Raji (cell line): ENCODE data around the gene PTCD3.

ENCODE experiments used
- POLR2A ChIP-seq: IDR thresholded peaks from 2 replicates; pipeline ENCODE4 v1.6.1; 2011; ENCODE audit warnings: low read depth, low read length, control low read depth; ENCODE audit not compliant: insufficient read depth

Gene PTCD3

DNA sequence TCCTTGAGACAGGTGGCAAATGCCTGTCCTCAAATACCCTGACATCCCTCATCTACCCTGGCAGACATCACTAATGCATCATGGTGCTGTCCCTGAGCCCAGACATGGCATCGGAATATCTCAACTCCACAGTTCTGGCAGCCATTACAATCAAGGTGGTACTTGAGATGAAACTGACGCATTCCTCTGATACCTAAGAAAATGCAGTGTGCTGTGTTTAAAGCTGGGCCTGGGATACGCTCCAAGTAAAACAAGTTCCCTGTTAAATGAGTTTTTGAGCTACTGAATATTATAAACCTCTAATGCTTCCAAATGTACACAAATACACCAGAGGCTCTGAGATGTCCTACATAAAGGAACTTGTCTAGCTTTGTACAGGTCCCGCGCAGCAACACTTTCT lies 30.1 kb upstream of the PTCD3 start:
- TF ChIP-seq POLR2A, result no peak

DNA sequence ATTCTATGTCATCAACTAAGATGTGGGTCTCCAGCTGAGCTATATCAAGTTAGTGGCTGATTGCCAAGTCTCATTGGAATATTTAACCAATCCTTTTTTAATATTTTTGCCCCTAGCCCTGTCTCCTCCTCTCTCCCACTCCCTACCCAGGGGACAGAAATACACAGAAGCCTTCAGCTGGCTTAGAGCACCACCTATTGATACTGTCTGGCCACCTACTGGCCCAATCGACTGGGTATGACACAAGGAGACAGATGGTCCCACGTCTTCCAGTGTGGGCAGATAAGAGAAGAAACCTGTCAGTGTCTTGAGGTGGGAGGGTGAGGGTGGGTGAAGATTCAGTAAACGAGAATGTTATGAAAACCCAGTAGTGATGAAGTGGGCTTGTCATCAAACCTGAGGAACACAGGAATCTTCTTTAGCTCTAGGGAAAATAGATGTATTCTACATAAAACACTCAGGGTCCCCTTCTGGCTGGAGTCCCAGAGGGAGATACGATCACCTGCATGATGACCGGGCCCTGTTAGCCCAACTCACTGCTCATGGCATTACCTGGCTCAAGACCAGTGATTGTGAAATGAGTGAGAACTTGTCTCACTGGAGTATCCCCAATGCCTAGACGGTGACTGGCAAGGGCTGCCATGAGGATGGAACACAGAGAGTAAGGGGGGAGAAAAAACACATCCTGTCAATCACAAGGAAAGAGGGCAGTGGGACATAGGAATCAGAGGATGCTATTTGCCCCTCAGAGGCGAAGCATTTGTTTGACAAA lies 27.1 kb upstream of the PTCD3 start:
- no peak for TF ChIP-seq POLR2A

DNA sequence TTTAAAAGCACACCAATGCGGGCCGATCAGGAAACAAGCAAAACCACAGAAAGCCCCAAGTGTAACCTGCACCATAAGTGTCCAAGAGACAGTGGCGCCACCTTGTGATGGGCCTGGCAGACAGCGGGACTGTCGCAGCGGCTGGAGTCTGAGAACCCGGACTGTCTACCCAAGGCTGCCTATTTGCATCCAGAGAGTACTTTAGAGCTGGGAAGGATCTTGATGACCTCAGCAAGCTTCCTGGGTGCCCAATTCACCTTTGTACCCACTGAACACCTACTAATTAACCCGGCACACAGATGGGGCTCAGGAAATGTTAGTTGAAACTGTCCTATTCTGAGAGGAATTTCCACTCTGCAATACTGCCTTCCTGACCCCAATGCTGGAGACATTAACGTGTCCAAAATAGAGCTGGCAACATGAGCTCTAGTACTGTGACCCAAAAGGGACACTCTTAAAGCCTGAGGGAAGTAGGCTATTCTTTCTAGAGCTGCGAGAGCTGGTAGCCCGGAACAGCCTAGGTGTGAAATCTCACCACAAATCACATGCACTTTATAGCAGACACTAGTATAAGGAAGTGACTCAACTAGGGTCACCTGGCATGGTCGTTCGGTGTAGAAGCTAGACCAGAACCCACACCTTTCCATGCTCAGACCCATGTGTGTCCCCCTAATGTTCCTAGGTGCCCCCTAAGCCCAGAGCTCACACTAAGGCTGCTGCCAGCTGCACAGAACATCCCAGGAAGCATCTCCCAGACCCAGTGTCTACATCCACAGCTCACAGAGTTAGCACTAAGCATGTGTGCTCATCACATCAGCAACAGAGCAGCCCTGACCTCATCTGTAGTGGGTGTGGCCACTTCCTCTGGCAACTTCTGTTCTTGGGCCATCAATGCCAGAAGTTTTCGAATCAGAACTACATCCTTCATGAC lies 25.8 kb upstream of the PTCD3 start:
- TF ChIP-seq POLR2A, result no peak

DNA sequence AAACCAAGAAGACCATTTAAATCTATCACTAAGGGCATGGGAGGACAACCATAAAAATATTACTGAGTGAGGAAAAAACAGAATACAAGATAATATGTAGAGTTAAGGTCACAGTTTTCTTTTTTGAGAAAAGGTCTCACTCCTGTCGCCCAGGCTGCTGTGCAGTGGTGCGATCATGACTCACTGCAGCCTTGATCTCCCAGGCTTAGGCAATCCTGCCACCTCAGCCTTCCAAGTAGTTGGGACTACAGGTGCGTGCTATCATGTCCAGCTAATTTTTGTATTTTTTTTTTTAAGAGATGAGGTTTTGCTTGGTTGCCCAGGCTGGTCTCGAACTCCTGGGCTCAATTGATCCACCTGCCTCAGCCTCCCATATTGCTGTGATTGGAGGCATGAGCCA lies 24.3 kb upstream of the PTCD3 start:
- TF ChIP-seq POLR2A, result no peak

DNA sequence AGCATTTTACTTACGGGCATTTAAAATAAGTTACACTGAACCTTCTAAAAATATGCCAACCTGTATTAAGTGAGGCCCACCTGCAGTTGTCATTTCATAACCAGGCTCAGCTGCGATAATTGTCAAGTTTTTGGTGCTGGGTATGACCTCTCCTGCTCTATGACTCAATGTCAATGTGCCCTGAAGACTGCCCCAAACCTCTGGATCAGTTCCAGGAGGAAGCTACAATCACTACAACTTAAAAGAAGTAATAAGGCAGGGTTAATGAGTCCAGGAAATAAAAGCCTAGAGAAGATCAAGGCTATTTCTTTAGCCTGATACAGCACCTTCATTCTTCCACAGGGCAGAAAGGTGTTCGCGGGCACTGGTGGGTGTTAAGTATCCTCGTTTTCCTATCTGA lies 23.3 kb upstream of the PTCD3 start:
- TF ChIP-seq POLR2A, result no peak

DNA sequence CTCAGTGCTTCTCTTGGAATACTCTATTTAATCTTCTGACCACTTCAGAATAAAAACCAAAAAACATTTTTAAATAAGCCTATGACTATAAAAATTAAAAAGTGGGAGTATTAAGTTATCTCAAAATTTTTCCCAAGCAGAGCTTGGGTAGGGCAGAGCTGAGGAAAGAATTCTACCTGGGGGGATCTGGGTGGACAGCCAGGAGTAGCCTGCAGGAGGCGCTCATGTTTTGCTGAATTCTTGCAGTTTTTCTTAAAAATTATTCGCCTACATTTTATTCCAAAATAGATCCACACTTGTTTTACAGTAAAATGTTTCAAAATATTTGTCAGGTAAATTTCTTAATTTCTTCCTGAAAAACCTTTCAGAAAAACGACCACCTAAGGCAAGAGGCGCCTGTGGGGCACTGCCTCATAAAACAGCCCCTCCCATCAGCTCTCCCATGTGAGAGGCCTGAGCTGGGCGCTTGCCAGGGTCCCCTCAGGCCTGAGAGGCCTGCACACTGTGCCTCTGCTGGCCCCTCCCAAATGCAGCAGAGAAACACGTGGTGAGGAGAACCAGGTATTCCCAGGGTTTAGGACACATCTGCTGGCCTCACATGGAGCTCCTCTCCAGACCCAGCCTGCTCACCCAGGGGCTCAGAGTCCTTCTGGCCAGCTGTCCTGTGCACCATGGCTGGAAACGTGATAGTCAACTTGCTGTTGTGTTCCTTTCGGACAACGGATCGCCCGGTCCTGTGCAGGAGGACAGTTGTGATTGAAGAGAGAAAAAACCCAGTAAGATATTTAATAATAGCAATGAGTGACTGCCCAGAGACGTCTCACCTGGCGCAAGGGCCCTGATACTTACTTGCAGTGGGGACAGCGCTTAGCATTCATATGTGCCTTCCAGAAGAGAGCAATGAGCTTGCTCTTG lies 17.8 kb upstream of the PTCD3 start:
- no peak for TF ChIP-seq POLR2A

DNA sequence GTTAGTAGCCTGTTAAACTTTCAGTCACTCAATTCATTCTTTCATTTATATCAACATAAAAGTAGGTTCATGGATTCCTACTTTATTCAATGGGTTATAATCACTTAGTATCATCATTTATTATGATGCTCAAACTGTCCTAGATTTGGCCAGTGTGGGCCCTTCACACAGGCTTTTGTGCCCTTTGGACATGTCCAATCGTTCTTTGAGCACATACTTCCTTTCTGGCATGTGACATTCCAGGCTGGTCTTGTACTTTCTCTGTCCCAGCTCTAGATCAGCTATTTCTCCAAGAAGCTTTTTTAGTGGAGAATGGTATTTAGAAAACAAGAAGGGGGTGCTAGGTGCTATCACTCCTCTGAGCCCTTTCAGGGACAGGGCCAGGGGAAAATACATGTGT lies 11.8 kb upstream of the PTCD3 start:
- no peak for TF ChIP-seq POLR2A

DNA sequence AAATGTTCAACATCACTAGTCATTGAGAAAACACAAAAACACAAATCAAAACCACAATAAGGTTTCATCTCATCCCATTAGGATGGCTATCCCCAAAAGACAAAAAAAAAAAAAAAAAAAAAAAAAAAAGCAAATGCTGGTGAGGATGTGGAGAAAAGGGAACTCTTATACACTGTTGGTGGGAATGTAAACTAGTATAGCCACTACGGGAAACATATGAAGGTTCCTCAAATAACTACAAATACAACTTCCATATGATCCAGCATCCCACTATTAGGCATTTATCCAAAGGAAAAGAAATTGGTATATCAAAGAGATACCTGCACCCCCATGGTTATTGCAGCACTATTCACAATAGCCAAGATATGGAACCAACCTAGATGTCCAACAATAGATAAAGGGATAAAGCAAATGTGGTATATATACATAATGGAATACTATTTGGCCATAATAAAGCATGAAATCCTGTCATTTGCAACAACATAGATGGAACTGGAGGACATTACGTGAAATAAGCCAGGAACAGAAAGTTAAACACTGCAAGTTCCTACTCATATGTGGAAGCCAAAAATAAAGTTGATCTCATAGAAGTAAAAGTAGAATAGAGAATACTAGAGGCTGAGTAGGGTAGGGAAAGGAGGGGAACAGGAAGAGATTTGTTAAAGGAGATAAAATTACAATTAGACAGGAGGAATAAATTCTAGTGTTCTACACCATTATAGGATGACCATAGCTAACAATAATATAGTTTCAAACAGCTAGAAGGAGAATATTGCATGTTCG lies 8.7 kb upstream of the PTCD3 start:
- no peak for TF ChIP-seq POLR2A

DNA sequence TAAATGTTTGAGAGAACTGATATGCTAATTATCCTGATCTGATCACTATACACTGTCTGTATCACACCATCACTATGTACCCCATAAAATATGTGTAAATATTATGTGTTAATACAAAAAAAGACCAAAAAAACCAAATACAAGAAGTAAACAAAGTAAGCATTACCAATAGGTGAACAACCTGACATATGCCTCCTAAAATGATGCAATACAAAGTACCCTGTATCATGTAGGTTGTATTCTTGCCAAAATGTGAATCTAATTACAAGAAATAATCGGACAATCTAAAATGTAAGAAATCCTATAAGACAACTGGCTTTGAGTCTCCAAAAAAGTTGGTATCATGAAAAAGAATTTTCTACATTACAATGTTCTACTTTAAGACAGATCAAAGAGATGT lies 8.1 kb upstream of the PTCD3 start:
- TF ChIP-seq POLR2A, result no peak

DNA sequence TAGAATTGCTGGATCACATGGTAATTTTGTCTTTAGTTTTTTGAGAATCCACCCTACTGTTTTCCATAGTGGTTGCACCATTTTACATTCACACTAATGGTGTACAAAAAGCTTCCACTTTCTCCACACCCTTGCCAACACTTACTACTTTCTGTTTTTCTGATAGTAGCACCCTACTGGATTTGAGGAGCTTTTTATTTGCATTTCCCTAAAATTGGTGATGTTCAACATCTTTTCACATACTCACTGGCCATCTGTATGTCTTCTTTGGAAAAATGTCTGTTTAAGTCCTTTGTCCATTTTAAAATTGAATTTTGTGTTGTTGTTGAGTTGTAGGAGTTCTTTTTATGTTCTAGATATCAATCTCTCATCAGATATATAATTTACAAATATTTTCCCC lies 3.9 kb upstream of the PTCD3 start:
- TF ChIP-seq POLR2A, result no peak

DNA sequence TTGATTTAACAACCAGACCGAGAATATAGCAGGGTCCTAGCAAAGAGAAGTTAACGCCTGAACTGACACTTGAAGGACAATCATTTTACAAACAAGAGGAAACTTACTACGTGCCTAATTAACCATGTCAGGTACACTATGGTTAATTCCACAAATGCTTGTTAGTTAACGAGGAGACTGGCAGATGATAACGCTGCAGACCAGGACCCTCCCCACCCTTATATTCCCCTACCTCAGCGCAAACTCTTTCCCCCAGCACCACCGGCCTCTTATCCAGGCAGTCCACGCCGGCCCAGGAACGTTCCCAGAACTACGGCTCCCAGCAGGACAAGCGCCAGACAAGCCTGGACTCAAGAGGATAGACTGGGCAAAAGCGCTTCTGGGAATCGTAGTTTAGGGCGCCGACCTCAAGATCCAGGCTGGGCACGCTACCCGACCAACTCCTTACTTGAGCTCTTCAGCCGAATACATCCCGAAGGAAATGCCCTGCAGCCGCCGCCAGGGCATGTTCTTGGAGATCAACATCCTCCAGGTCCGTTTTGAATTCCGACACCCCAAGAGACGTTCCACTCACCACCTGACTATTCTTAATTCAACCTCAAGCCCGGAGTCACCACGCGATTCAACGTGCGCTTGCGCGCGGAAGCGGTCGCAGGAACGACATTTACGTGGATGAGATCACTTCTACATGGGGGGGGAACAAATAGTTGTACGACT lies 625 bp upstream of the PTCD3 start, which contains the start of gene POLR1A:
POLR1A (minus strand) TSS at position 635 of the 717 bp plus-strand sequence; CDS start at position 525, 110 bp downstream.
- TF ChIP-seq POLR2A, result no peak; the same call in 1 of the 2 replicates

DNA sequence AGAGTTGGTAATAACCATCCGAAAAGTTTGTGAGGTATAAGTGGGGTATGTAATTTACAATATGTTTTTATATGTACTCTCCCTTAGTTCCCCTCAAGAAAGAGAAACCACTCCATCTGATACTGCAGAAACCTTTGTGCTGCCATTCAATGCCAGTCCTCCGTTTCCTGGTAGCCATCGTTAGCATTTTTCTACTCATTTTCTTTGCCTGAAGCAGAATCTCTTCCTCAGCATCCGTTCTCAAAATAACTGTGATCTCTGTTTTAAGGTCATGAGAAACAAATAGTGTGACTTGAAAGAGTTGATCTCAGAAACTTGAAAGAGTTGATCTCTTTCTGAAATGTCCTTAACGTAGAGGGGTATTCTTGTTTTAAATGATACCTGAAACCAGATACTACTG lies 996 bp downstream of the PTCD3 start:
- TF ChIP-seq POLR2A, result no peak

DNA sequence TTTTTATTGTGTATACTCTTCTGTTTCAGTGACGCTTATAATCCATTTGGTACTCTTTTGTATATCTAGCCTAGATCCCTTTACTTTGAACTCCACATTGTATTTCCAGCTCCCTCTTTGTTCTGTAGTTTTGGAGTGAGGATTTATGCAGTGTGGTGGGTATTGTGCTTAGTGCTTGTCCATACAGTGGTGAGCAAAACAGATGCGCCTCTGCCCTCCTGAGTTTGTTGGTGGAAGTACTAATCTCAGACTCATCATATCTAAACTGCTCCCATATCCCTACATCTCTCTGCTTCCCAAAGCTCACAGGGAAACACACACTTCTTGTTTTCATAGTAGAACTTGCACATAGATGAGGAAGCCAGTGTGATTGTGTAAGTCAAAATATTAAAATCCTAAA lies 12.1 kb downstream of the PTCD3 start:
- TF ChIP-seq POLR2A, result no peak
